Lower lobe of right lung (tissue), 2 donors: ENCODE measurements around the gene NTM. TPM values are rescaled to one million over a fixed set of nuclear protein-coding genes. Genes with fewer than 3 reads are reported as not detected.

Experiments used
- ATAC-seq, 2 donors: fragments of 200-7000 bp; cut with Tn5 transposase; one replicate each; pipeline ENCODE4 v1.9.1; 2020 to 2022; ENCODE audit warnings: mild to moderate bottlenecking in 2 of 2, moderate library complexity in 2 of 2
- DNase-seq: peaks from one replicate; pipeline ENCODE4 v3.0.0-alpha.2; 2020
- H3K27ac ChIP-seq: fragments of 200-600 bp; one replicate; pipeline ENCODE4 v1.8.0; 2022
- H3K27me3 ChIP-seq: fragments of 200-600 bp; one replicate; pipeline ENCODE4 v1.8.0; 2022; ENCODE audit warnings: low read depth
- H3K36me3 ChIP-seq: fragments of 200-600 bp; one replicate; pipeline ENCODE4 v1.8.0; 2022; ENCODE audit warnings: mild to moderate bottlenecking
- H3K4me1 ChIP-seq: fragments of 200-600 bp; one replicate; pipeline ENCODE4 v1.8.0; 2022
- H3K4me3 ChIP-seq: fragments of 200-600 bp; one replicate; pipeline ENCODE4 v1.8.0; 2022; ENCODE audit warnings: mild to moderate bottlenecking
- H3K9me3 ChIP-seq: fragments of 200-600 bp; one replicate; pipeline ENCODE4 v1.8.0; 2022
- intact Hi-C: fragments of 100-400 bp; cut with DNase I; formaldehyde crosslinking; loops from one replicate; pipeline ENCODE4 v1.11.0; 2022
- total RNA-seq: library from RNA; stranded (reverse); fragmentation: NEBNext Ultra II Directional; extraction: Animal tissue kit (Norgen Biotek cat#: 25700); gene quantifications from one replicate; pipeline ENCODE4 v1.2.1, GENCODE V29; 2021
- TF ChIP-seq, protein P1 (sequence below): fragments of 200-600 bp; IDR thresholded peaks from one replicate; pipeline ENCODE4 v1.8.0; 2022; ENCODE audit warnings: antibody characterized with exemption, mild to moderate bottlenecking
- donor health status: DM: no; HTN: yes; CAD: no; lungs with severe emphysema.

NTM gene
- total RNA-seq, 1 donor from 2014 or later, result 2.3 TPM

DNA sequence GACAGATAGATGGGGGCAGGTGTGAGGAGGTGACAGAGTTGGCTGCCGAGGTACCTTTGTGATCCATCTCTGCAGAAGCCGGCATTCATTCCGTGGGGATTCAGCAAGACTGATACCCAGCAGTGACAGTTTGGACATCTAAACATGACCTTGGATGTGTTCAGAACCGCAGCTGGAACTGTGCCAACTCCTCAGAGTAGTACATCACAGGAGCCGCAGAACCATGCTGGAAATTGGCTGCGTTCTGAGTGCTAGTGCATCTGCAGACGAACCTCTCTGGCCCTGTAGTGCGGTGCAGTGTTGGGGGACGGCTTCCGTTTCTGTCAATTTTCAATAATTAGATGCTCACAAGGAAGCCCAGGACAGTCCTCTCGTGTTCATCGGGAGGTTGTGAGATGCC, 772.1 kb downstream of the NTM start:
- H3K4me3 ChIP-seq, result no peak overlapping the region
- intact Hi-C loops, result no loop called here
- no peaks in the 10 kb centered on the region for H3K9me3 ChIP-seq
- no peak for ATAC-seq
- TF ChIP-seq, protein P1, sequence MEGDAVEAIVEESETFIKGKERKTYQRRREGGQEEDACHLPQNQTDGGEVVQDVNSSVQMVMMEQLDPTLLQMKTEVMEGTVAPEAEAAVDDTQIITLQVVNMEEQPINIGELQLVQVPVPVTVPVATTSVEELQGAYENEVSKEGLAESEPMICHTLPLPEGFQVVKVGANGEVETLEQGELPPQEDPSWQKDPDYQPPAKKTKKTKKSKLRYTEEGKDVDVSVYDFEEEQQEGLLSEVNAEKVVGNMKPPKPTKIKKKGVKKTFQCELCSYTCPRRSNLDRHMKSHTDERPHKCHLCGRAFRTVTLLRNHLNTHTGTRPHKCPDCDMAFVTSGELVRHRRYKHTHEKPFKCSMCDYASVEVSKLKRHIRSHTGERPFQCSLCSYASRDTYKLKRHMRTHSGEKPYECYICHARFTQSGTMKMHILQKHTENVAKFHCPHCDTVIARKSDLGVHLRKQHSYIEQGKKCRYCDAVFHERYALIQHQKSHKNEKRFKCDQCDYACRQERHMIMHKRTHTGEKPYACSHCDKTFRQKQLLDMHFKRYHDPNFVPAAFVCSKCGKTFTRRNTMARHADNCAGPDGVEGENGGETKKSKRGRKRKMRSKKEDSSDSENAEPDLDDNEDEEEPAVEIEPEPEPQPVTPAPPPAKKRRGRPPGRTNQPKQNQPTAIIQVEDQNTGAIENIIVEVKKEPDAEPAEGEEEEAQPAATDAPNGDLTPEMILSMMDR, result no peak
- H3K36me3 ChIP-seq, result no peaks in the 10 kb centered on the region
- no peak for DNase-seq
- H3K4me1 ChIP-seq, result no peaks in the 10 kb centered on the region
- no peaks in the 10 kb centered on the region for H3K27me3 ChIP-seq
- no peak overlapping the region for H3K27ac ChIP-seq

DNA sequence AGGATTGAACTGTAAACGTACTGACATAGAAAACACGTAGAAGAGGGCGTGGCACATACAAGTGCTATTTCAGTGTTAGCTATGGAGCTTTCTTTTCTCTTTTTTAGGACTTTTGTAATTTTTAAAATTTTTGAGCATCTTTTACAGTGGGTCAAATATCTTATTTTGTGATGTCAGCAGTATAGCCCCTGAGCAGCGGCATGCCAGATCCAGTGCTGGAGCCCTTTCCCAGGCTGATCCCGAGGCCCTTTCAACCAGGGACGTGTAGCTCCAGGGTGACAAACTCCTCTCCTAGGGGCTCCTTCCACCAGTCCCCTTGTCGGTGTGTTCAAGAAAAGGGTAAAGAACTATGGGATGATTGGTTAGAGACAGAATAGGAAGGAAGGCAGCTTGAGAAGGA, 777.0 kb downstream of the NTM start:
- H3K9me3 ChIP-seq, result no peaks in the 10 kb centered on the region
- H3K4me1 ChIP-seq, result no peaks in the 10 kb centered on the region
- intact Hi-C loops, result no loop called here
- ATAC-seq (no peak), DNase-seq (no peak)
- H3K4me3 ChIP-seq, result no peak overlapping the region
- H3K27me3 ChIP-seq, result no peaks in the 10 kb centered on the region
- no peak overlapping the region for H3K27ac ChIP-seq
- no peaks in the 10 kb centered on the region for H3K36me3 ChIP-seq
- TF ChIP-seq, protein P1, result no peak

DNA sequence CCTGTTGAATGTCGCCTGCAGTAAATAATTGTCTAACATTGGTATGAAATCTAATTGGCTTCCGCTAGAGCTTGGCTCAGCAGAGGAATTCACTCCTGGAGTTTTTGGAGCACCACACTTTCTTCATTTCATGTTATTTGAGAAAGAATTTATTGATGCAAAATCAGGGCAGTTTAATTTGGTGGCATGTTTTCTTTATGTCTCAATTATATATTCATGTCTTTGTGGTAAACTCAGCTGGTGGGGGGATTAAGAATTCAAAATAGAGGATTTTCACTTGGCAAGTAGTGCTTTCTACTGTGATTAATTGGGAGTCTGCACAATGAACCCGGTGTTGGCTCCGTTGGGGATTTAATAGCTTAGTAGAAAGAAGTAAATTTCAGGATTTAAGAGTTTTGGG, 784.4 kb downstream of the NTM start:
- Histone ChIP-seq H3K9me3 (no peaks in the 10 kb centered on the region), H3K4me1 (no peaks in the 10 kb centered on the region), H3K27me3 (no peaks in the 10 kb centered on the region), H3K4me3 (no peak overlapping the region), H3K27ac (no peak overlapping the region), H3K36me3 (no peaks in the 10 kb centered on the region)
- intact Hi-C loops, result no loop called here
- DNase-seq, result no peak
- TF ChIP-seq, protein P1, result no peak
- no peak for ATAC-seq

DNA sequence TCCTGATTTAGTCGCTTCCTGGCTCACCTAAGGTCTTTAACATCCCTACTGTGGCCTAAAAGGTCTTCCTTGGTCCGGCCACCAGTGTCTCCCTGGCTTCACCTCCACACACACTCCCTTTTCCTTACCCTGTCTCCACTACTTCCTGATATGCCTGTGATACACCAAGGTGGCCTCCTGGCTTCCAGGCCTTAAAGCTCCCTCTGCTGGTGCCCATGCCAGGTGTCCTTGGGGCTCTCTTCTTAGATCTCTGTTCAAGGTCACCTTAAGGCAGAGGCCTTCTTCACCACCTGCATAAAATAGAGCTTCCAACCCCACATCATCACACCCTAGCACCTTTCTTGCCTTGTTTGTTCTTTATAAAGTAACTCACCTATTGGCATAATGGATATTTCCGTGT, 787.7 kb downstream of the NTM start:
- intact Hi-C loops, result no loop called here
- Histone ChIP-seq H3K4me3 (no peak overlapping the region), H3K36me3 (no peaks in the 10 kb centered on the region), H3K27me3 (no peaks in the 10 kb centered on the region), H3K4me1 (no peaks in the 10 kb centered on the region), H3K9me3 (no peaks in the 10 kb centered on the region), H3K27ac (no peak overlapping the region)
- no peak for DNase-seq
- ATAC-seq, result peak in 1 of 2 donors; percentile 16
- TF ChIP-seq, protein P1, result peak; percentile 20

DNA sequence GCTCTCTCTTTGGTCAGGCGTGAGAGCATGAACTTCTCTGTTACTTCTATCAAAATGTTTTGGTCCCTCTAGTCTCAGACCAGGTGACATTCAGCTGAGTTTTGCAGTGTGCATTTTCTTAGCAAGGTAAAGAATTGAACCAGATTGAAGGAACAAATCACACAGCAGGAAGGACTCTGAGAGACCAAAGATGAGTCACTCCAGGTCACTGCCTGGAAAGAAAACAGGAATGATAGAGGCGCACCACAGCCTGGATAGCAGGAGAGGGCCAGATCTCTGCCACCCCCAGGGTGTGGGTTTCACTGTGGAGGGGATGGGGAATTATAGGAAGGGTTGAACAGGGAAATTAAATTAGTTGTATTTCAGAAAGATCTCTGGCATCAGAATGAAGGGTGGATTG, 788.3 kb downstream of the NTM start:
- no peak for ATAC-seq
- Histone ChIP-seq H3K27me3 (no peaks in the 10 kb centered on the region), H3K4me3 (no peak overlapping the region), H3K27ac (no peak overlapping the region), H3K9me3 (no peaks in the 10 kb centered on the region), H3K36me3 (no peaks in the 10 kb centered on the region), H3K4me1 (no peaks in the 10 kb centered on the region)
- TF ChIP-seq, protein P1, result no peak
- DNase-seq, result no peak
- intact Hi-C loops, result no loop called here
